Osteoblast (primary cell): ENCODE measurements around the gene RPS19. TPM values are rescaled to one million over a fixed set of nuclear protein-coding genes. Genes with fewer than 3 reads are reported as not detected.

ENCODE experiments used
- DNase-seq: peaks from one replicate; pipeline ENCODE4 v3.0.0; 2011; ENCODE audit warnings: low spot score, mixed read lengths; ENCODE audit not compliant: insufficient read length; ENCODE audit errors: missing footprints
- H2AFZ ChIP-seq: 2 replicates; pipeline ENCODE4 v1.6.0; 2011; ENCODE audit warnings: mild to moderate bottlenecking, low read length
- H3K27ac ChIP-seq: 2 replicates; pipeline ENCODE4 v1.5.1; 2011; ENCODE audit warnings: mild to moderate bottlenecking, low read depth, low read length, moderate library complexity
- H3K27me3 ChIP-seq: 2 replicates; pipeline ENCODE4 v1.6.0; 2012; ENCODE audit warnings: mild to moderate bottlenecking, control low read depth, inconsistent platforms, low read length, moderate library complexity; ENCODE audit not compliant: insufficient read depth
- H3K36me3 ChIP-seq: 2 replicates; pipeline ENCODE4 v1.5.1; 2011; ENCODE audit warnings: mild to moderate bottlenecking, low read length, control low read depth, moderate library complexity; ENCODE audit not compliant: insufficient read depth
- H3K4me1 ChIP-seq: 2 replicates; pipeline ENCODE4 v1.5.1; 2011; ENCODE audit warnings: mild to moderate bottlenecking, low read length, control low read depth, moderate library complexity; ENCODE audit not compliant: insufficient read depth
- H3K4me2 ChIP-seq: 2 replicates; pipeline ENCODE4 v1.6.0; 2011; ENCODE audit warnings: mild to moderate bottlenecking, low read length; ENCODE audit not compliant: insufficient read depth
- H3K4me3 ChIP-seq: fragments of 200-600 bp; sonication (generic); 3 replicates; pipeline ENCODE4 v1.5.1; 2012; ENCODE audit warnings: mild to moderate bottlenecking, low read length, inconsistent platforms; ENCODE audit not compliant: insufficient read depth
- H3K79me2 ChIP-seq: 2 replicates; pipeline ENCODE4 v1.6.0; 2012; ENCODE audit warnings: mild to moderate bottlenecking, low read length, control low read depth, inconsistent platforms; ENCODE audit not compliant: insufficient read depth
- H3K9me3 ChIP-seq: 2 replicates; pipeline ENCODE4 v1.5.1; 2011; ENCODE audit warnings: low read depth, low read length, control low read depth
- H4K20me1 ChIP-seq: 2 replicates; pipeline ENCODE4 v1.6.0; 2012; ENCODE audit warnings: mild to moderate bottlenecking, low read length, control low read depth; ENCODE audit not compliant: insufficient read depth
- CTCF ChIP-seq: IDR thresholded peaks from 2 replicates; pipeline ENCODE4 v1.5.1; 2011; ENCODE audit warnings: mild to moderate bottlenecking, low read depth, low read length, moderate library complexity; ENCODE audit errors: extremely low read depth
- small RNA-seq: library from RNA; depleted of rRNA; stranded (forward); fragments of <200 nt; gene quantifications from one replicate; pipeline ENCODE3, GENCODE V24; 2012
- total RNA-seq: library from RNA; depleted of rRNA; stranded (reverse); fragments of >200 nt; gene quantifications from 2 replicates; pipeline ENCODE4 v1.2.3, GENCODE V29; 2012

RPS19 gene
- total RNA-seq, 1 donor = 791 TPM

- Histone ChIP-seq H3K9me3 (no peaks in the 10 kb centered on the region), H3K79me2 (no peaks in the 10 kb centered on the region), H3K4me1 (no peaks in the 10 kb centered on the region), H3K27me3 (peaks cover 33% of the 10 kb centered on the region), H4K20me1 (no peaks in the 10 kb centered on the region), H3K4me3 (no peak overlapping the region), H3K4me2 (no peak overlapping the region), H2AFZ (no peak overlapping the region), H3K36me3 (no peaks in the 10 kb centered on the region), H3K27ac (no peak overlapping the region)
- TF ChIP-seq CTCF = no peak
- DNase-seq = no peak
Measured at GRCh38 chr19:41920882-41921576, 61.0 kb downstream of the RPS19 start.

GRCh38 chr19:41921577-41922576 lies 61.8 kb downstream of the RPS19 start:
- H3K4me1 ChIP-seq = no peaks in the 10 kb centered on the region
- no peaks in the 10 kb centered on the region for H3K36me3 ChIP-seq
- H3K4me2 ChIP-seq = no peak overlapping the region
- H3K27me3 ChIP-seq = peaks cover 25% of the 10 kb centered on the region
- no peaks in the 10 kb centered on the region for H4K20me1 ChIP-seq
- H3K4me3 ChIP-seq = no peak overlapping the region
- no peak overlapping the region for H2AFZ ChIP-seq
- no peak for TF ChIP-seq CTCF
- no peaks in the 10 kb centered on the region for H3K79me2 ChIP-seq
- DNase-seq = no peak
- H3K27ac ChIP-seq = no peak overlapping the region
- no peaks in the 10 kb centered on the region for H3K9me3 ChIP-seq

Small RNAs within 50 kb of the gene (small RNA-seq; reads per million reads assigned to genes)
- 0.60 reads per million for gene MIR6797

Other genes starting within 250 kb of the RPS19 start
- not detected in 2 replicates for gene CEACAM4, start 233.2 kb upstream of the RPS19 start, total RNA-seq
- gene CEACAM7, start 172.0 kb upstream of the RPS19 start, total RNA-seq = not detected in 2 replicates
- gene CEACAM5, start 151.6 kb upstream of the RPS19 start, total RNA-seq = not detected in 2 replicates
- not detected in 2 replicates for gene CEACAM6, start 104.7 kb upstream of the RPS19 start, total RNA-seq
- not detected in 2 replicates for gene CEACAM3, start 63.7 kb upstream of the RPS19 start, total RNA-seq
- gene LYPD4, start 15.6 kb upstream of the RPS19 start, total RNA-seq = not detected in 2 replicates
- gene DMRTC2, start 15.2 kb upstream of the RPS19 start, total RNA-seq = not detected in 2 replicates
- gene CD79A, start 17.0 kb downstream of the RPS19 start, total RNA-seq = 0.36 TPM in 1 of 2 replicates, not detected in the other
- 30.6 and 31.8 TPM in 2 replicates for gene ARHGEF1, start 22.9 kb downstream of the RPS19 start, total RNA-seq
- gene ERFL, start 68.2 kb downstream of the RPS19 start, total RNA-seq = under 0.01 TPM in 2 replicates
- 95.2 and 117 TPM in 2 replicates for gene RABAC1, start 99.1 kb downstream of the RPS19 start, total RNA-seq
- under 0.01 TPM in 2 replicates for gene ATP1A3, start 134.0 kb downstream of the RPS19 start, total RNA-seq
- under 0.01 TPM in 2 replicates for gene GRIK5, start 210.0 kb downstream of the RPS19 start, total RNA-seq
- gene ZNF574, start 215.9 kb downstream of the RPS19 start, total RNA-seq = 13.6 and 13.8 TPM in 2 replicates